Retinal pigment epithelial cell (primary cell): ENCODE measurements around the gene CAB39.
"Not testable (repeated sequence)": the region's sequence is repeated elsewhere in the genome, so short reads cannot be mapped to it uniquely, and the experiment has no call there.

ENCODE experiments used
- DNase-seq: peaks from one replicate; pipeline ENCODE4 v3.0.0-alpha.2; 2010; ENCODE audit warnings: low read depth
- H3K4me3 ChIP-seq: 2 replicates; pipeline ENCODE4 v1.5.1; 2011; ENCODE audit warnings: mild to moderate bottlenecking, low read length, control low read depth, moderate library complexity
- CTCF ChIP-seq: conservative IDR thresholded peaks from 2 replicates; pipeline ENCODE4 v1.5.1; 2011; ENCODE audit warnings: low read depth, low read length, control low read depth, inconsistent platforms

The CAB39 gene

GRCh38 chr2:230691005-230691647 is 21.5 kb upstream of the CAB39 start:
- H3K4me3 ChIP-seq: no peak overlapping the region
- DNase-seq: no peak
- TF ChIP-seq CTCF: no peak

GRCh38 chr2:230692760-230693159 is 19.9 kb upstream of the CAB39 start:
- no peak overlapping the region for H3K4me3 ChIP-seq
- no peak for TF ChIP-seq CTCF
- DNase-seq: no peak

- H3K4me3 ChIP-seq: no peak overlapping the region
- no peak for DNase-seq
- no peak for TF ChIP-seq CTCF
Observed at GRCh38 chr2:230693411-230693810, 19.2 kb upstream of the CAB39 start.

GRCh38 chr2:230694241-230694640 is 18.4 kb upstream of the CAB39 start:
- DNase-seq: no peak

GRCh38 chr2:230695551-230695950 is 17.1 kb upstream of the CAB39 start:
- no peak for DNase-seq
- no peak for TF ChIP-seq CTCF
- no peak overlapping the region for H3K4me3 ChIP-seq

More at GRCh38 chr2:230694241-230694640, 18.4 kb upstream of the CAB39 start:
- TF ChIP-seq CTCF: no peak
- no peak overlapping the region for H3K4me3 ChIP-seq

- H3K4me3 ChIP-seq: no peak overlapping the region
- no peak for DNase-seq
- no peak for TF ChIP-seq CTCF
Observed at GRCh38 chr2:230696670-230697069, 16.0 kb upstream of the CAB39 start.

GRCh38 chr2:230697676-230698075 is 15.0 kb upstream of the CAB39 start:
- H3K4me3 ChIP-seq: no peak overlapping the region
- no peak for DNase-seq
- TF ChIP-seq CTCF: no peak

- DNase-seq: not testable (repeated sequence)
Observed at GRCh38 chr2:230698753-230699152, 13.9 kb upstream of the CAB39 start.

More at GRCh38 chr2:230698753-230699152, 13.9 kb upstream of the CAB39 start:
- not testable (repeated sequence) for H3K4me3 ChIP-seq
